Lung (tissue), 12 donors: ENCODE results near the gene ZNF358. TPM values are rescaled to one million over a fixed set of nuclear protein-coding genes. Genes with fewer than 3 reads are reported as not detected.

Source experiments
- ATAC-seq: fragments of 200-7000 bp; cut with Tn5 transposase; one replicate; pipeline ENCODE4 v1.9.1; 2020; ENCODE audit warnings: moderate number of reproducible peaks; ENCODE audit not compliant: insufficient read depth, low FRiP score
- DNase-seq, 3 donors: peaks; one replicate each; pipeline ENCODE4 v3.0.0-alpha.2; 2013 to 2017
- H3K27ac ChIP-seq, 2 donors: one replicate each; pipeline ENCODE4 v1.5.1; 2013; ENCODE audit warnings: mild to moderate bottlenecking in 2 of 2, moderate library complexity in 2 of 2, control low read depth in 1 of 2, inconsistent platforms in 1 of 2, low read depth in 1 of 2, low read length in 1 of 2
- H3K27me3 ChIP-seq, 3 donors: one replicate each; pipeline ENCODE4 v1.5.1; 2013; ENCODE audit warnings: low read length in 2 of 3; ENCODE audit not compliant: control insufficient read depth in 3 of 3, insufficient read depth in 3 of 3
- H3K36me3 ChIP-seq, 4 donors: one replicate each; pipeline ENCODE4 v1.5.1; 2013; ENCODE audit warnings: low read length in 4 of 4, mild to moderate bottlenecking in 1 of 4, moderate library complexity in 1 of 4; ENCODE audit not compliant: control insufficient read depth in 4 of 4, insufficient read depth in 4 of 4
- H3K4me1 ChIP-seq, 5 donors: one replicate each; pipeline ENCODE4 v1.5.1; 2013; ENCODE audit warnings: low read length in 5 of 5, mild to moderate bottlenecking in 2 of 5, moderate library complexity in 1 of 5; ENCODE audit not compliant: control insufficient read depth in 5 of 5, insufficient read depth in 5 of 5
- H3K4me3 ChIP-seq: one replicate; pipeline ENCODE4 v1.5.1; 2013; ENCODE audit warnings: mild to moderate bottlenecking, control low read depth, moderate library complexity
- H3K9ac ChIP-seq, 2 donors: one replicate each; pipeline ENCODE4 v1.5.1; 2013; ENCODE audit warnings: low read length in 2 of 2, control low read depth in 1 of 2; ENCODE audit not compliant: insufficient read depth in 1 of 2
- H3K9me3 ChIP-seq, 4 donors: one replicate each; pipeline ENCODE4 v1.5.1; 2013; ENCODE audit warnings: low read length in 3 of 4, mild to moderate bottlenecking in 1 of 4, moderate library complexity in 1 of 4; ENCODE audit not compliant: control insufficient read depth in 4 of 4, insufficient read depth in 3 of 4
- CTCF ChIP-seq: IDR thresholded peaks from 2 replicates; pipeline ENCODE4 v1.5.1; 2012; ENCODE audit warnings: mild to moderate bottlenecking; ENCODE audit errors: control extremely low read depth, extremely low read depth
- WGBS, 2 donors: extraction: QIAGEN DNeasy Blood & Tissue Kit; methylation state at CpG; one replicate each; pipeline ENCODE4 v1.1.7; 2013; 5-methylcytosine and 5-hydroxymethylcytosine counted together
- polyA plus RNA-seq, 2 donors: library from polyadenylated mRNA; stranded (reverse); fragments of 200-250 nt; gene quantifications; one replicate each; pipeline ENCODE4 v1.2.1, GENCODE V29; 2013
- total RNA-seq, 2 donors: library from RNA; depleted of rRNA in 1 of 2; stranded (reverse); fragments of >200 nt in 1 of 2; gene quantifications; one replicate each; pipeline ENCODE4 v1.2.1, GENCODE V29; 2014 to 2021
- donor health status: control.
- donor health status: control.
- donor health status: Bipolar disorder and iron deficiency.
- donor health status: healthy.
- donor health status: DM: yes; HTN: yes; CAD: no.

Gene ZNF358
- total and polyA plus RNA-seq, 4 donors: 24.2 to 71.8 (median 34.7) TPM

GRCh38 chr19:7480222-7480969 lies 35.5 kb upstream of the ZNF358 start:
- no peak for TF ChIP-seq CTCF
- no peaks in the 10 kb centered on the region for H3K27me3 ChIP-seq
- no peaks in the 10 kb centered on the region for H3K9me3 ChIP-seq
- ATAC-seq (no peak), DNase-seq (no peak)
- WGBS, 2 donors: 61 to 72% methylated on average over 11 of the region's 11 CpGs
- no peak overlapping the region for H3K9ac ChIP-seq
- peaks cover 0 to 3% (median 0%) of the 10 kb centered on the region in 4 donors for H3K36me3 ChIP-seq
- no peak overlapping the region for H3K4me3 ChIP-seq
- H3K4me1 ChIP-seq: peaks cover 0 to 11% (median 0%) of the 10 kb centered on the region in 5 donors
- H3K27ac ChIP-seq: peak overlapping the region in 1 of 2 donors; percentile 73

GRCh38 chr19:7480970-7481255 lies 35.0 kb upstream of the ZNF358 start:
- Histone ChIP-seq H3K9ac (no peak overlapping the region), H3K4me1 (peaks cover 0 to 11% (median 0%) of the 10 kb centered on the region in 5 donors), H3K27ac (no peak overlapping the region), H3K9me3 (no peaks in the 10 kb centered on the region), H3K36me3 (peaks cover 0 to 2% (median 0%) of the 10 kb centered on the region in 4 donors), H3K4me3 (no peak overlapping the region), H3K27me3 (no peaks in the 10 kb centered on the region)
- no peak for ATAC-seq
- WGBS, 2 donors: 74 to 85% methylated on average over 7 of the region's 7 CpGs
- no peak for DNase-seq
- TF ChIP-seq CTCF: no peak

GRCh38 chr19:7482584-7483439 lies 33.1 kb upstream of the ZNF358 start:
- Histone ChIP-seq H3K36me3 (peaks cover 0 to 2% (median 0%) of the 10 kb centered on the region in 4 donors), H3K4me3 (no peak overlapping the region), H3K9me3 (no peaks in the 10 kb centered on the region), H3K27ac (peak overlapping the region in 1 of 2 donors; percentile 69), H3K4me1 (peaks cover 0 to 8% (median 0%) of the 10 kb centered on the region in 5 donors), H3K27me3 (no peaks in the 10 kb centered on the region), H3K9ac (no peak overlapping the region)
- ATAC-seq (no peak), DNase-seq (peak; percentile 55 to 71 (median 64))
- no peak for TF ChIP-seq CTCF
- WGBS, 2 donors: 35 to 39% methylated on average over 34 to 36 of the region's 37 CpGs
